ENCODE data around the gene C2.
A peak's percentile ranks its signal among the peaks of the same experiment; 100 is the strongest.

Gene C2

GRCh38 chr6:31898383-31899011 is 29.0 kb upstream of the C2 start:
- Histone ChIP-seq H3K4me2 (ENCODE audit: low read depth, low read length, poor library complexity, severe bottlenecking) (peak overlapping the region; percentile 74), H3K4me3 (ENCODE audit: insufficient read depth, low read length, poor library complexity, severe bottlenecking) (peak overlapping the region; percentile 72), H3K27ac (ENCODE audit: low read depth, low read length) (peak overlapping the region; percentile 84)

DNA sequence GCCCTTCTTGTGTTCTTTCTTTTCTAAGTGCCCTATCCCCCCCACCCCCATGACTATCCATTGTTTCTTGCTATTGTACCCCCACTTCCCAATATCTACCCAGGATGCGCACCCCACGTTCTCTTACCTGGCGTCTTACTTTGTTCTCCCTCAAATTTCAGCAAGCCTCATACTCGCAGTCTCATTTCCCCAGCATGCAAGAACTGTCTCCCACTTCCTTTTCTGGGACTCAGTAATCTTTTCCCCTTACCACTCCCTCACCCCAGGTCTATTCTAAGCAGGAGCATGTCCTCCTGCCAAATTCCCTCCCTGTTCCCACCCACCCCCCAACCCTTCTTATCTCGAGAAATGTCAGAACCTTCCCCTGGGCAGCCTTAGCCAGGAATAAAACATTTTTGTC is 28.3 kb upstream of the C2 start:
- peaks cover 4% of the 10 kb centered on the region; the same call in 1 of the 2 replicates for H3K79me2 ChIP-seq (ENCODE audit: insufficient read depth, low read length)

More at GRCh38 chr6:31898383-31899011, 29.0 kb upstream of the C2 start:
- Histone ChIP-seq H3K79me2 (ENCODE audit: insufficient read depth, low read length) (peaks cover 4% of the 10 kb centered on the region; the same call in 1 of the 2 replicates), H4K20me1 (ENCODE audit: low read depth, low read length) (no peaks in the 10 kb centered on the region), H3K9me3 (ENCODE audit: insufficient read depth, low read length) (no peaks in the 10 kb centered on the region), H3K27me3 (ENCODE audit: low read length) (no peaks in the 10 kb centered on the region), H3K36me3 (ENCODE audit: low read length) (peaks cover 16% of the 10 kb centered on the region), H2AFZ (ENCODE audit: low read depth, low read length, severe bottlenecking) (peak overlapping the region; percentile 68), H3K9ac (ENCODE audit: low read length) (peak overlapping the region; percentile 77), H3K9me2 (replicated peaks; ENCODE audit: insufficient read depth, low read length) (no peaks in the 10 kb centered on the region), H3F3A (ENCODE audit: insufficient read depth) (peaks cover 63% of the 10 kb centered on the region)
- no peak for TF ChIP-seq CTCF (IDR thresholded peaks at IDR 0.05; ENCODE audit: insufficient read depth, low read length, poor library complexity, severe bottlenecking)
- TF ChIP-seq EZH2phosphoT487 (conservative IDR thresholded peaks at IDR 0.05; ENCODE audit: low read length), result no peak

GRCh38 chr6:31899882-31900722 is 27.4 kb upstream of the C2 start:
- peak overlapping the region; percentile 74 for H3K4me2 ChIP-seq (ENCODE audit: low read depth, low read length, poor library complexity, severe bottlenecking)
- no peaks in the 10 kb centered on the region for H3K9me2 ChIP-seq (replicated peaks; ENCODE audit: insufficient read depth, low read length)
- no peak overlapping the region for H3K4me3 ChIP-seq (ENCODE audit: insufficient read depth, low read length, poor library complexity, severe bottlenecking)
- H3K9me3 ChIP-seq (ENCODE audit: insufficient read depth, low read length), result no peaks in the 10 kb centered on the region
- TF ChIP-seq EZH2phosphoT487 (conservative IDR thresholded peaks at IDR 0.05; ENCODE audit: low read length), result no peak
- no peak for TF ChIP-seq CTCF (IDR thresholded peaks at IDR 0.05; ENCODE audit: insufficient read depth, low read length, poor library complexity, severe bottlenecking)
- no peak overlapping the region for H2AFZ ChIP-seq (ENCODE audit: low read depth, low read length, severe bottlenecking)
- no peaks in the 10 kb centered on the region for H3K27me3 ChIP-seq (ENCODE audit: low read length)
- peaks cover 11% of the 10 kb centered on the region for H3K36me3 ChIP-seq (ENCODE audit: low read length)
- H3K9ac ChIP-seq (ENCODE audit: low read length), result no peak overlapping the region
- H3K27ac ChIP-seq (ENCODE audit: low read depth, low read length), result no peak overlapping the region
- peaks cover 4% of the 10 kb centered on the region; the same call in 1 of the 2 replicates for H3K79me2 ChIP-seq (ENCODE audit: insufficient read depth, low read length)
- peaks cover 68% of the 10 kb centered on the region for H3F3A ChIP-seq (ENCODE audit: insufficient read depth)
- no peaks in the 10 kb centered on the region for H4K20me1 ChIP-seq (ENCODE audit: low read depth, low read length)

More for the DNA sequence above, 28.3 kb upstream of the C2 start:
- Histone ChIP-seq H3K4me2 (ENCODE audit: low read depth, low read length, poor library complexity, severe bottlenecking) (peak overlapping the region; percentile 74), H3K9me2 (replicated peaks; ENCODE audit: insufficient read depth, low read length) (no peaks in the 10 kb centered on the region), H3K9me3 (ENCODE audit: insufficient read depth, low read length) (no peaks in the 10 kb centered on the region), H2AFZ (ENCODE audit: low read depth, low read length, severe bottlenecking) (no peak overlapping the region), H3F3A (ENCODE audit: insufficient read depth) (peaks cover 68% of the 10 kb centered on the region), H3K36me3 (ENCODE audit: low read length) (peaks cover 15% of the 10 kb centered on the region), H3K27me3 (ENCODE audit: low read length) (no peaks in the 10 kb centered on the region), H3K4me3 (ENCODE audit: insufficient read depth, low read length, poor library complexity, severe bottlenecking) (peak overlapping the region; percentile 72), H3K9ac (ENCODE audit: low read length) (peak overlapping the region; percentile 77; the same call in 1 of the 2 replicates), H3K27ac (ENCODE audit: low read depth, low read length) (peak overlapping the region; percentile 84; the same call in 1 of the 2 replicates), H4K20me1 (ENCODE audit: low read depth, low read length) (no peaks in the 10 kb centered on the region)
- TF ChIP-seq CTCF (IDR thresholded peaks at IDR 0.05; ENCODE audit: insufficient read depth, low read length, poor library complexity, severe bottlenecking) (no peak), EZH2phosphoT487 (conservative IDR thresholded peaks at IDR 0.05; ENCODE audit: low read length) (no peak)

Data from SU-DHL-6 (cell line).